Bronchial epithelial cell (primary cell): ENCODE measurements around the gene NOMO2. TPM values are rescaled to one million over a fixed set of nuclear protein-coding genes. Genes with fewer than 3 reads are reported as not detected.
A peak's percentile ranks its signal among the peaks of the same experiment; 100 is the strongest.
"Not testable (repeated sequence)": the region's sequence is repeated elsewhere in the genome, so short reads cannot be mapped to it uniquely, and the experiment has no call there.

ENCODE experiments used
- DNase-seq: peaks from one replicate; pipeline ENCODE4 v3.0.0-alpha.2; 2010; ENCODE audit warnings: low read depth
- FAIRE-seq: peaks from 2 replicates; lab custom pipeline; 2011; peaks lifted over from hg19 to GRCh38; lab: Jason Lieb, UNC
- H3K27me3 ChIP-seq: 2 replicates; pipeline ENCODE4 v1.5.1; 2011; ENCODE audit warnings: low read length; ENCODE audit not compliant: control insufficient read depth, insufficient read depth
- H3K36me3 ChIP-seq: 2 replicates; pipeline ENCODE4 v1.5.1; 2011; ENCODE audit warnings: low read length; ENCODE audit not compliant: control insufficient read depth, insufficient read depth
- H3K4me3 ChIP-seq: 2 replicates; pipeline ENCODE4 v1.5.1; 2011; ENCODE audit warnings: mild to moderate bottlenecking, low read depth, low read length, control low read depth
- total RNA-seq: library from RNA; depleted of rRNA; stranded (reverse); fragments of >200 nt; gene quantifications from 2 replicates; pipeline ENCODE4 v1.2.1, GENCODE V29; 2014

NOMO2 gene
- total RNA-seq, 1 donor from 2014 or later: 111 TPM

DNA sequence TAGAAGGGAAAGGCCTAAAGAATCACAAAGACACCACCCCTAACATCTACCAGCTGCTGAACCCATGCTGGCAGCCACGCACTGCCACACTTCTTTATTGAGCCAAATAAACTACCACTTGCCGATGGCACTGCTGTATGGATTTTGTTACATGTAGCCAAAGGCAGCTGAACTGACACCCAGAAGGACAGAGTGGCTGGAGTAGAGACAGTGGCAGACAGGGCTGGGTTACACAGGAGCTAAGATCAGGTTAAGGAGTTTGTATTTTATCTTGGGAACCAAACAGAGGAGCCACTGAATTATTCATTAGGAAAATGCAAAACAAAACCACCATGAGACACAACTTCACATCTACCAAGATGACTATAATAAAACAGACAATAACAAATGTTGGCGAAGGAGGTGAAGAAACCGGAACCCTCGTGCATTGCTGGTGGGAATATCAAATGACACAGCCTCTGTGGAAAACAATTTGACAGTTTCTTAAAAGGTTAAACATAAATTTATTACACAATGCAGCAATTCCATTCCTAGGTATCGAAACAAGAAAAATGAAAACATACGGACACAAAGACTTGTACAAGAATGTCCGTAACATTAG, 35.9 kb downstream of the NOMO2 start:
- not testable (repeated sequence) for FAIRE-seq, DNase-seq, H3K36me3 ChIP-seq, H3K4me3 ChIP-seq, H3K27me3 ChIP-seq

DNA sequence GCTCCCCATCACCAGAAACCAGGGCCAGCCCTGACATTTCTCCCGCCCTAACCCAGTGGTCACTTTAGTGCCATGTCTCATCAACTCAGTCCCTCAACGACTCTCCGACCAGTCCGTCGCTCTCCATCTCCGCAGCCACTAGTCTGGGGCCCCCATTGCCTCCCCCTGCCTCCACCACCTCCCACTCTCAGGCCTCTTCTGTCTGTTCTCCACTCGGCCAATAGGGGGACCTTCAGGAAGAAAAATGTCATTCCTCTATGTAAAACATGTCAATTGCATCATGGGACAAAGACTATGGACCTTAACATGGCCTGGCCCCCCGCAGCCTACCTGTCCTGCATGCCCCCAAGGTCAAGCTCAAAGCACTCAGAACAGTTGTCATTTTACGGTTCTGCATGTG, 39.3 kb downstream of the NOMO2 start:
- DNase-seq, H3K27me3 ChIP-seq, FAIRE-seq, H3K36me3 ChIP-seq, H3K4me3 ChIP-seq: not testable (repeated sequence)

DNA sequence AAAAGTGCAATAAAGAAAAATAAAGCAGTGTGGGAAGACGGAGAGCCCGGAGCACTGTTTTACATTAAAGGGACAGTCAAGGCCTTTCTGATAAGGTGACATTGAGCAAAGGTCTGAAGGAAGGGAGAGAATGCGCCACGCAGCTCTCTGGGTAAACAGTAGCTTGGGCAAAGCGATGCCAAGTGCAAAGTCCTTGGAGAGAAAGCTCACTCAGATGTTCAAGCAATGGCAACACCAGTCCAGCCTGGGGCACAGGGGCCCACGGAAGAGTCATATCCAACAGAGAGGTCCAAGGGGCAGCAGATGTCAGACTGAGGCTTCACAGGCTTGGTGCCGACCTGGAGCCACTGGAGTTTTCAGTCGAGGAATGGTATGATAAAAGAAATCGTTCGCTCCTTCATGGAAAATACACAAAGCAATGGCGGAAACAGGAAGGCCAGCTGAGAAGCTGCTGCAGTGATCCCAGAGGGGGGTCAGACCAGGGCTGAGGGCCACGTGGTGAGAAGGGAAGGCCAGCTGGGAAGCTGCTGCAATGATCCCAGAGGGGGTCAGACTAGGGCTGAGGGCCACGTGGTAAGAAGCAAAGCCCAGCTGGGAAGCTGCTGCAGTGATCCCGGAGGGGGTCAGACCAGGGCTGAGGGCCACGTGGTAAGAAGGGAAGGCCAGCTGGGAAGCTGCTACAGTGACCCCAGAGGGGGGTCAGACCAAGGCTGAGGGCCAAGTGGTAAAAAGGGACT, 40.3 kb downstream of the NOMO2 start:
- H3K4me3 ChIP-seq, DNase-seq, H3K36me3 ChIP-seq, FAIRE-seq, H3K27me3 ChIP-seq: not testable (repeated sequence)

DNA sequence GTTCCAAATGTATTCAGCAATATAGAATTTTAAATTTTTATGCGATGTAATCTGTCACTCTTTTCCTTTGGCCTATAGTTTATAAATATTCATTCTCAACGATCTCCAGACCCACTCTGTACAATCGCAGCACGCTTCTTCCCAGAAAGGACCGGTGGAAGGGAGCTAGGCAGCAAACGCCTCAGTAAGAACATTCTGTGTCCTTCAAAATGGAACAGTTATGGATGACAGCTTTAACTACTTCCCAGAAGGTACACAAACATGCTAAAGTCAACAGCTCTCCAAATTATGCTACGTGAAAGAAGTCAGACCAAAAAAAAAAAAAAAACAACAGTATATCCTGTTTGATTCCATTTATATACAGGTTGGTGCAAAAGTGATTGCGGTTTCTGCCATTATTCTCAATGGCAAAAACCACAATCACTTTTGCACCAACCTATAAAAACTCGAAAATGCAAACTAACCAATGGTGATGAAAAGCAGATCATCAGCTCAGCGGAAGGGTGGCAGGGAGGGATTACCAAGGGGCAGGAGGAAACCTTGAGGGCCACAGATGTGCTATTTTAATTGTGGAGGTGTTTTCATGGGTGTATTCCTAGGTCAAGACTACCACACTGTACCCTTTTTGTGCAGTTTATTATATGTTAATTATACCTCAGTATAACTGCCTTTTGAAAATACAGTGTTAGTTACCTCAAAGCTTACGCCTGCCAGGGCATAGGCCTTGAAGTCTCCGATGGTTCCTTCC, 43.2 kb downstream of the NOMO2 start:
- not testable (repeated sequence) for H3K27me3 ChIP-seq, H3K4me3 ChIP-seq, DNase-seq, H3K36me3 ChIP-seq, FAIRE-seq

DNA sequence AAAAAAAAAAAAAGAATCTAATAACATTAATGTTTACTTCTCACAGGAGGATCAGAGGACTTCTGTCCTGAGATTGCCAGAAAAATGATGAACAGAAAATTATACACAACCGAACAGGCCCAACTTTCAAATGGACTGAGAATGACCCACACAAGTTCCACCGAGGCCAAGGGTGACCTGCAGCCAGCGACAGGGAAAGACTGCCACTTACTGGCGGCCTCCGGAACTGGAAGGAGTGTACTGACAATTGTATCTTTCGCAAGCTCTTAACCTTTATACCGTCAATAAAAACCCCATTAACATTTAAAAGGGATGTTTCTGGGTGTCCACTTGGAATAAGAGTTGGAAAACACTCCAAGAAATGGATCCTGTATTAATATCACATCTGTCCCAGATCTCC, 63.5 kb downstream of the NOMO2 start:
- not testable (repeated sequence) for H3K4me3 ChIP-seq, H3K27me3 ChIP-seq, FAIRE-seq

DNA sequence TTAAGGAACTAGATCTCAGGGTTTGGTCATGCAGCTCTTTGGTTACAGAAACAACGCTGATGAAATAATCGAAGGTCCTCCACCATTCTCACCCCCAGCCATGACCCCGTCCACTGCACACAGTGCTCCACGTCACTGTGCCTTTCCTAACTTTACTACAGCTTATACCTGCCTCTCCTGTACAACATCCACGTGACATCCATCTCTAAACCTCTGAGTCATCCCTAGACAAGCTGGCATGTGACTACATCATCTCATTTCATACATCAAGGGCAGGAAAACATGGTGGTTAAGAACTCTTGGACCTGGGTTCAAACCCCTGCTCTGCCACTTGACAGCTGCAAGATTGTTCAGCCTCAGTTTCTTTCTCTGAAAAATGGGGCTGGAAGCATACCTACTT, 64.9 kb downstream of the NOMO2 start:
- not testable (repeated sequence) for H3K36me3 ChIP-seq, H3K4me3 ChIP-seq, FAIRE-seq

More for the DNA sequence above, 63.5 kb downstream of the NOMO2 start:
- DNase-seq, H3K36me3 ChIP-seq: not testable (repeated sequence)

DNA sequence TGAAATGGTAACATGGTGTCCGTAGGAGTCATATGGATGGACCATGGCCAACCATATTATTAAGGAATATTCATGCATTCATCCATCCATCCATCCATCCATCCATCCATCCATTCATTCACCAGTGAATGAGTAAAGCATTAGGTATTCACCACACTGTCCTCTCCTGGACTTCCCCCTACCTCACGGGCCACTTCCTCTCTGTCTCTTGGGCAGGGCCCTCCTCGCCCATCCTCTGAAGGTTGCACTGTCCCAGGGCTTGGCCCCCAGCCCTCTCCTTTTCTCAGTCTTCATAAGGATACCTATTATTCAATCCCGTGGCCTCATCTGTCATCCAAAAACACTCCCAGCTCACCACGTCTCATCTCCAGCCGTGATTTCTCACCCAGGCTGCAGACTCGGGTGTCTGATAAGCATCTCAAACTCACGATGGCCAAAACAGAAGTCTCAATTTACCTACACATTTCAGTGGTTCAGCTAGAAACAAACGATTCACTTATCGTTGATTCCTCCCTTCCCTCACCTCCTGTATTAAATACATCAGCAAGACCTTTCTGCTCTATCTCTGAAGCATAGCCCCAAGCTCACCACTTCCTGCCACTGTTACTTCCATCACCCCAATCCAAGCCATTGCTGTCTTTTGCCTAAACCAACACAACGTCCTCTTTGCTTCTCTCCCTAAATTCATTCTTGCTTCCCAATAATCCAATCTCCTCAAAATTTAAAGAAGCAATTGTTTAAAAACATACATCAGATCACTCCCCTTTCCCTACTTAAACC, 69.6 kb downstream of the NOMO2 start:
- not testable (repeated sequence) for H3K27me3 ChIP-seq, FAIRE-seq

More for the DNA sequence above, 64.9 kb downstream of the NOMO2 start:
- not testable (repeated sequence) for DNase-seq, H3K27me3 ChIP-seq

DNA sequence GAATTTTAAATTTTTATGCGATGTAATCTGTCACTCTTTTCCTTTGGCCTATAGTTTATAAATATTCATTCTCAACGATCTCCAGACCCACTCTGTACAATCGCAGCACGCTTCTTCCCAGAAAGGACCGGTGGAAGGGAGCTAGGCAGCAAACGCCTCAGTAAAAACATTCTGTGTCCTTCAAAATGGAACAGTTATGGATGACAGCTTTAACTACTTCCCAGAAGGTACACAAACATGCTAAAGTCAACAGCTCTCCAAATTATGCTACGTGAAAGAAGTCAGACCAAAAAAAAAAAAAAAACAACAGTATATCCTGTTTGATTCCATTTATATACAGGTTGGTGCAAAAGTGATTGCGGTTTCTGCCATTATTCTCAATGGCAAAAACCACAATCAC, 125.9 kb downstream of the NOMO2 start:
- not testable (repeated sequence) for DNase-seq, H3K27me3 ChIP-seq, H3K4me3 ChIP-seq, FAIRE-seq, H3K36me3 ChIP-seq

More for the DNA sequence above, 69.6 kb downstream of the NOMO2 start:
- DNase-seq, H3K36me3 ChIP-seq, H3K4me3 ChIP-seq: not testable (repeated sequence)

DNA sequence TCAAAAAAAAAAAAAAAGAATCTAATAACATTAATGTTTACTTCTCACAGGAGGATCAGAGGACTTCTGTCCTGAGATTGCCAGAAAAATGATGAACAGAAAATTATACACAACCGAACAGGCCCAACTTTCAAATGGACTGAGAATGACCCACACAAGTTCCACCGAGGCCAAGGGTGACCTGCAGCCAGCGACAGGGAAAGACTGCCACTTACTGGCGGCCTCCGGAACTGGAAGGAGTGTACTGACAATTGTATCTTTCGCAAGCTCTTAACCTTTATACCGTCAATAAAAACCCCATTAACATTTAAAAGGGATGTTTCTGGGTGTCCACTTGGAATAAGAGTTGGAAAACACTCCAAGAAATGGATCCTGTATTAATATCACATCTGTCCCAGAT, 146.1 kb downstream of the NOMO2 start:
- not testable (repeated sequence) for H3K27me3 ChIP-seq, H3K36me3 ChIP-seq, DNase-seq, H3K4me3 ChIP-seq, FAIRE-seq

DNA sequence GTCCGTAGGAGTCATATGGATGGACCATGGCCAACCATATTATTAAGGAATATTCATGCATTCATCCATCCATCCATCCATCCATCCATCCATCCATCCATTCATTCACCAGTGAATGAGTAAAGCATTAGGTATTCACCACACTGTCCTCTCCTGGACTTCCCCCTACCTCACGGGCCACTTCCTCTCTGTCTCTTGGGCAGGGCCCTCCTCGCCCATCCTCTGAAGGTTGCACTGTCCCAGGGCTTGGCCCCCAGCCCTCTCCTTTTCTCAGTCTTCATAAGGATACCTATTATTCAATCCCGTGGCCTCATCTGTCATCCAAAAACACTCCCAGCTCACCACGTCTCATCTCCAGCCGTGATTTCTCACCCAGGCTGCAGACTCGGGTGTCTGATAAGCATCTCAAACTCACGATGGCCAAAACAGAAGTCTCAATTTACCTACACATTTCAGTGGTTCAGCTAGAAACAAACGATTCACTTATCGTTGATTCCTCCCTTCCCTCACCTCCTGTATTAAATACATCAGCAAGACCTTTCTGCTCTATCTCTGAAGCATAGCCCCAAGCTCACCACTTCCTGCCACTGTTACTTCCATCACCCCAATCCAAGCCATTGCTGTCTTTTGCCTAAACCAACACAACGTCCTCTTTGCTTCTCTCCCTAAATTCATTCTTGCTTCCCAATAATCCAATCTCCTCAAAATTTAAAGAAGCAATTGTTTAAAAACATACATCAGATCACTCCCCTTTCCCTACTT, 152.2 kb downstream of the NOMO2 start:
- H3K27me3 ChIP-seq, H3K36me3 ChIP-seq, FAIRE-seq, H3K4me3 ChIP-seq, DNase-seq: not testable (repeated sequence)

DNA sequence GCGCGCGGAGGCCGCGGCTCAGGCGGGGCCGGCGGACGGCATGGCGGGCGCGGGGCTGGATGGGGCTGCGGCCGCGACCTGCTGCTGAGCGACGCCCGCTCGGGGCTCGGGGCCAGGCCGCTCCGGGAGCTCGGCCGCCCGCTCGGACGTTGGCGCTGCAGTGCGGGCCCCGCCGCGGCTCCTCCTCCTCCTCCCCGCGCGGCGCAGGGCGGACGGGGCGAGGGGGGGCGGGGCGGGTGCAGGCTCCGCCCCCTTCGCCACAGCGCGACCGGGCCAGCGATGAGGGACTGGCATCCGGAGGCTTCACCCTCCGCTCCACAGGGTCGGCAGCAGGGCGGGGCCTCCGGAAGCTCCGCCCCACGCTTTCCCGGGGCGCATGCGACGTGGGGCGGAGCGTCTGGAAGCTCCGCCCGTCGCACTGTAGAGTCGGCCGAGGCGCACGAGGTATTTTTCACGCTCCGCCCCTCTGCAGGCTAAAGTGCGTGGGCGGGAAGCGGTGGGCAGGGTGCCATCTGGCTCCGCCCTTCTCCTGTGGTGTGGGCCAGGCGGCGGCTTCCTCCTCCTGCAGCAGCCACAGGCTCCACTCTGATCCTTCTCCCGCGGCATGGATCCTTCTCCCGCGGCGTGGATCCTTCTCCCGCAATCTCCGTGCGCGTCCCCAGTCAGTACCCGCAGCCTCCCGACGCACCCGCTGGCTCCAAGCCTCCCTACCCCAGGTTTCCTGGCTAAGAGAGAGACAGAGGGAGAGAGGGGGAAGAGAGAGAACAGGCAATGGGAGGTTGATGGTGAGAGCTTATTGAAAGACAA, 159.8 kb downstream of the NOMO2 start:
- H3K27me3 ChIP-seq, H3K36me3 ChIP-seq, FAIRE-seq, H3K4me3 ChIP-seq, DNase-seq: not testable (repeated sequence)

DNA sequence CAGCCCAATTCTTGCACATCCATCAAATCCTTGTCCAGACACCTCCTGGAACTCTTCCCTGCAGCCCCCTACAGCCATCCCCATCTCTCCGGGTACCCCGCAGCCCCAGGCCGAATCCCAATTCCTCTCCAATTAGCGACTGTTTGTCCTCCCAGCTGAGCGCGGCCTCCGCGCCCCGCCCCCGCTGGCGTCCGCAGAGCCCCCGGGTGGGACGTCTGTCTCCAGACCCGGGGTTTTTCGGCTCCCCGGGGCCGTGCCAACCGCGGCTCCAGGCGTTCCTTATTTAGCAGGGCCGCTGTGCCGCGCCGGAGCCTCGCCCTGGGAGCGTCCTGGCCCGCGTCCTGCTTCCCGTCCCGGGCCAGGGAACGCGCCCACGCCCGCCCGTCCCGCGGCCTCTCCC, 160.7 kb downstream of the NOMO2 start:
- H3K36me3 ChIP-seq, H3K27me3 ChIP-seq, DNase-seq, FAIRE-seq: not testable (repeated sequence)
- peak overlapping the region; percentile 32 for H3K4me3 ChIP-seq
